ENCODE data around the gene FGF5. TPM values are rescaled to one million over a fixed set of nuclear protein-coding genes. Genes with fewer than 3 reads are reported as not detected.

FGF5 gene
- total and polyA plus RNA-seq, 10 of the 15 experiments (the other 5 are each of a cell fraction or from before 2014, with no cell fraction given) = 0.87 to 7.4 (median 1.6) TPM

DNA sequence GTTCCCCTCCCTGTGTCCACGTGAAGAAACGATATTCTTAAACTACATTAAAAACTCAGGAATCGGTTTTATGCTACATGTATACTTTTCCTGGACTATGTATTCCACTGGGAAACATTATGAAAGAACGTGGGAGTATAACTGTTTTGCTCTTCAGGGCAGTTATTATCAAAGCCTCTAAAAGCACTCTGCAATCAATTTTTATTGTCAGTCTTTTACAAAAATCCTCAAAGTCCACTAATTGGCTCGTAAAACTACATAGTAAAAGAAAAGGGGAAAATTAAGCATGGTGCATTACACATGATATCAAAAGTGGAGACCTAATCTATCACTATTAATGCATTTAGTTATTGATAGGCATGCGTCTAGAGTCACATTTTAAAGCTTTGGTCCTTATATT lies 57.7 kb downstream of the FGF5 start:
- ATAC-seq = no peak
- in situ Hi-C loops (cut with MboI) (no loop called here), intact Hi-C loops (cut with micrococcal nuclease; ENCODE audit: unreplicated experiment) (loop anchor here (10.0 kb wide), 1 partner anchor 1369 kb away; no protein-coding TSS in a partner anchor)
- DNase-seq (ENCODE audit: low read depth, low spot score) = no peak
- Histone ChIP-seq H4K20me1 (ENCODE audit: control insufficient read depth, insufficient read depth) (no peaks in the 10 kb centered on the region), H3K36me3 (ENCODE audit: control insufficient read depth in 2 of 2, insufficient read depth in 2 of 2, low read length in 1 of 2) (no peaks in the 10 kb centered on the region), H3K79me2 (ENCODE audit: control insufficient read depth, insufficient read depth, low read length) (no peaks in the 10 kb centered on the region), H3K4me3 (no peak overlapping the region), H3K4me1 (ENCODE audit: control insufficient read depth, insufficient read depth, low read length) (no peaks in the 10 kb centered on the region), H3K27ac (ENCODE audit: control insufficient read depth, insufficient read depth) (no peak overlapping the region), H3K9me3 (replicated peaks; ENCODE audit: control insufficient read depth, insufficient read depth, low read length) (no peaks in the 10 kb centered on the region), H3K4me2 (ENCODE audit: control insufficient read depth, insufficient read depth) (no peak overlapping the region), H3K9ac (ENCODE audit: control insufficient read depth, insufficient read depth, low read length) (no peak overlapping the region), H2AFZ (ENCODE audit: control insufficient read depth, low read depth, low read length) (no peak overlapping the region), H3K27me3 (replicated peaks in 1 of 2; ENCODE audit: control insufficient read depth in 2 of 2, insufficient read depth in 2 of 2, low read length in 1 of 2) (no peaks in the 10 kb centered on the region)
- POLR2A ChIA-PET = no interaction called here
- no peak for FAIRE-seq
- RAD21 ChIA-PET (ENCODE audit: unreplicated experiment) = no interaction called here
- CTCF ChIA-PET = interaction anchor here (1.8 to 1.9 kb wide), 2 partner anchors 97 to 104 kb away, joined by 4 to 48 read pairs; no protein-coding TSS in a partner anchor
- WGBS (ENCODE audit: insufficient coverage, insufficient replicate concordance, low lambda C conversion rate, missing lambda C conversion rate) = 18% methylated on average over 6 of the region's 6 CpGs
- no TSS peak for BruUV-seq (replicated peaks)
- SMC1A ChIA-PET (ENCODE audit: uncharacterized antibody, unreplicated experiment) = interaction anchor here (0.6 to 1.9 kb wide), 2 partner anchors 104 to 973 kb away, joined by 3 to 36 read pairs; no protein-coding TSS in a partner anchor
- TF ChIP-seq RAD51 (IDR thresholded peaks at IDR 0.05) (no peak), IRF4 (IDR thresholded peaks at IDR 0.05; ENCODE audit: low read depth, low read length) (no peak), STAT3 (IDR thresholded peaks at IDR 0.05; ENCODE audit: low read depth, low read length) (no peak), SRF (IDR thresholded peaks at IDR 0.05; ENCODE audit: low read depth in 2 of 2, low read length in 2 of 2) (no peak), SIN3A (IDR thresholded peaks at IDR 0.05; ENCODE audit: low read depth, low read length) (no peak), MYC (IDR thresholded peaks at IDR 0.05; ENCODE audit: insufficient read depth, insufficient read length, insufficient replicate concordance, low read length, severe bottlenecking) (no peak), EED (IDR thresholded peaks at IDR 0.05; ENCODE audit: low read depth) (no peak), SUZ12 (IDR thresholded peaks at IDR 0.05; ENCODE audit: unreplicated experiment) (no peak), ZNF384 (IDR thresholded peaks at IDR 0.05; ENCODE audit: borderline replicate concordance, low read depth, low read length) (no peak), KAT2A (conservative IDR thresholded peaks at IDR 0.05; ENCODE audit: control insufficient read depth, low read depth, low read length) (no peak), ZNF622 (IDR thresholded peaks at IDR 0.05) (no peak), NFXL1 (IDR thresholded peaks at IDR 0.05; ENCODE audit: borderline replicate concordance) (no peak)
- TF ChIP-seq, protein P1, sequence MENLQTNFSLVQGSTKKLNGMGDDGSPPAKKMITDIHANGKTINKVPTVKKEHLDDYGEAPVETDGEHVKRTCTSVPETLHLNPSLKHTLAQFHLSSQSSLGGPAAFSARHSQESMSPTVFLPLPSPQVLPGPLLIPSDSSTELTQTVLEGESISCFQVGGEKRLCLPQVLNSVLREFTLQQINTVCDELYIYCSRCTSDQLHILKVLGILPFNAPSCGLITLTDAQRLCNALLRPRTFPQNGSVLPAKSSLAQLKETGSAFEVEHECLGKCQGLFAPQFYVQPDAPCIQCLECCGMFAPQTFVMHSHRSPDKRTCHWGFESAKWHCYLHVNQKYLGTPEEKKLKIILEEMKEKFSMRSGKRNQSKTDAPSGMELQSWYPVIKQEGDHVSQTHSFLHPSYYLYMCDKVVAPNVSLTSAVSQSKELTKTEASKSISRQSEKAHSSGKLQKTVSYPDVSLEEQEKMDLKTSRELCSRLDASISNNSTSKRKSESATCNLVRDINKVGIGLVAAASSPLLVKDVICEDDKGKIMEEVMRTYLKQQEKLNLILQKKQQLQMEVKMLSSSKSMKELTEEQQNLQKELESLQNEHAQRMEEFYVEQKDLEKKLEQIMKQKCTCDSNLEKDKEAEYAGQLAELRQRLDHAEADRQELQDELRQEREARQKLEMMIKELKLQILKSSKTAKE (IDR thresholded peaks at IDR 0.05; ENCODE audit: low read depth, poor library complexity, severe bottlenecking) = no peak
- TF ChIP-seq, protein P2, sequence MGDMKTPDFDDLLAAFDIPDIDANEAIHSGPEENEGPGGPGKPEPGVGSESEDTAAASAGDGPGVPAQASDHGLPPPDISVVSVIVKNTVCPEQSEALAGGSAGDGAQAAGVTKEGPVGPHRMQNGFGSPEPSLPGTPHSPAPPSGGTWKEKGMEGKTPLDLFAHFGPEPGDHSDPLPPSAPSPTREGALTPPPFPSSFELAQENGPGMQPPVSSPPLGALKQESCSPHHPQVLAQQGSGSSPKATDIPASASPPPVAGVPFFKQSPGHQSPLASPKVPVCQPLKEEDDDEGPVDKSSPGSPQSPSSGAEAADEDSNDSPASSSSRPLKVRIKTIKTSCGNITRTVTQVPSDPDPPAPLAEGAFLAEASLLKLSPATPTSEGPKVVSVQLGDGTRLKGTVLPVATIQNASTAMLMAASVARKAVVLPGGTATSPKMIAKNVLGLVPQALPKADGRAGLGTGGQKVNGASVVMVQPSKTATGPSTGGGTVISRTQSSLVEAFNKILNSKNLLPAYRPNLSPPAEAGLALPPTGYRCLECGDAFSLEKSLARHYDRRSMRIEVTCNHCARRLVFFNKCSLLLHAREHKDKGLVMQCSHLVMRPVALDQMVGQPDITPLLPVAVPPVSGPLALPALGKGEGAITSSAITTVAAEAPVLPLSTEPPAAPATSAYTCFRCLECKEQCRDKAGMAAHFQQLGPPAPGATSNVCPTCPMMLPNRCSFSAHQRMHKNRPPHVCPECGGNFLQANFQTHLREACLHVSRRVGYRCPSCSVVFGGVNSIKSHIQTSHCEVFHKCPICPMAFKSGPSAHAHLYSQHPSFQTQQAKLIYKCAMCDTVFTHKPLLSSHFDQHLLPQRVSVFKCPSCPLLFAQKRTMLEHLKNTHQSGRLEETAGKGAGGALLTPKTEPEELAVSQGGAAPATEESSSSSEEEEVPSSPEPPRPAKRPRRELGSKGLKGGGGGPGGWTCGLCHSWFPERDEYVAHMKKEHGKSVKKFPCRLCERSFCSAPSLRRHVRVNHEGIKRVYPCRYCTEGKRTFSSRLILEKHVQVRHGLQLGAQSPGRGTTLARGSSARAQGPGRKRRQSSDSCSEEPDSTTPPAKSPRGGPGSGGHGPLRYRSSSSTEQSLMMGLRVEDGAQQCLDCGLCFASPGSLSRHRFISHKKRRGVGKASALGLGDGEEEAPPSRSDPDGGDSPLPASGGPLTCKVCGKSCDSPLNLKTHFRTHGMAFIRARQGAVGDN (IDR thresholded peaks at IDR 0.05) = no peak
- TF ChIP-seq, protein P3, sequence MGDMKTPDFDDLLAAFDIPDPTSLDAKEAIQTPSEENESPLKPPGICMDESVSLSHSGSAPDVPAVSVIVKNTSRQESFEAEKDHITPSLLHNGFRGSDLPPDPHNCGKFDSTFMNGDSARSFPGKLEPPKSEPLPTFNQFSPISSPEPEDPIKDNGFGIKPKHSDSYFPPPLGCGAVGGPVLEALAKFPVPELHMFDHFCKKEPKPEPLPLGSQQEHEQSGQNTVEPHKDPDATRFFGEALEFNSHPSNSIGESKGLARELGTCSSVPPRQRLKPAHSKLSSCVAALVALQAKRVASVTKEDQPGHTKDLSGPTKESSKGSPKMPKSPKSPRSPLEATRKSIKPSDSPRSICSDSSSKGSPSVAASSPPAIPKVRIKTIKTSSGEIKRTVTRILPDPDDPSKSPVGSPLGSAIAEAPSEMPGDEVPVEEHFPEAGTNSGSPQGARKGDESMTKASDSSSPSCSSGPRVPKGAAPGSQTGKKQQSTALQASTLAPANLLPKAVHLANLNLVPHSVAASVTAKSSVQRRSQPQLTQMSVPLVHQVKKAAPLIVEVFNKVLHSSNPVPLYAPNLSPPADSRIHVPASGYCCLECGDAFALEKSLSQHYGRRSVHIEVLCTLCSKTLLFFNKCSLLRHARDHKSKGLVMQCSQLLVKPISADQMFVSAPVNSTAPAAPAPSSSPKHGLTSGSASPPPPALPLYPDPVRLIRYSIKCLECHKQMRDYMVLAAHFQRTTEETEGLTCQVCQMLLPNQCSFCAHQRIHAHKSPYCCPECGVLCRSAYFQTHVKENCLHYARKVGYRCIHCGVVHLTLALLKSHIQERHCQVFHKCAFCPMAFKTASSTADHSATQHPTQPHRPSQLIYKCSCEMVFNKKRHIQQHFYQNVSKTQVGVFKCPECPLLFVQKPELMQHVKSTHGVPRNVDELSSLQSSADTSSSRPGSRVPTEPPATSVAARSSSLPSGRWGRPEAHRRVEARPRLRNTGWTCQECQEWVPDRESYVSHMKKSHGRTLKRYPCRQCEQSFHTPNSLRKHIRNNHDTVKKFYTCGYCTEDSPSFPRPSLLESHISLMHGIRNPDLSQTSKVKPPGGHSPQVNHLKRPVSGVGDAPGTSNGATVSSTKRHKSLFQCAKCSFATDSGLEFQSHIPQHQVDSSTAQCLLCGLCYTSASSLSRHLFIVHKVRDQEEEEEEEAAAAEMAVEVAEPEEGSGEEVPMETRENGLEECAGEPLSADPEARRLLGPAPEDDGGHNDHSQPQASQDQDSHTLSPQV (IDR thresholded peaks at IDR 0.05) = no peak
